HAP-1 (cell line): ENCODE data around the gene APH1B.

ENCODE experiments used
- DNase-seq, 2 experiments: peaks; one replicate each; pipeline ENCODE4 v3.0.0-alpha.2; 2016 to 2020; ENCODE audit warnings: low spot score in 2 of 2
- H3K27me3 ChIP-seq: fragments of 250-450 bp; sonication (Bioruptor Pico); 2 replicates; pipeline ENCODE4 v1.5.1; 2020; ENCODE audit warnings: low read depth, mild to moderate bottlenecking, moderate library complexity
- H3K36me3 ChIP-seq: fragments of 250-450 bp; sonication (Bioruptor Pico); replicated peaks from 2 replicates; pipeline ENCODE4 v1.5.1; 2020; ENCODE audit warnings: mild to moderate bottlenecking
- H3K4me1 ChIP-seq: fragments of 250-450 bp; sonication (Bioruptor Pico); 2 replicates; pipeline ENCODE4 v1.5.1; 2020; ENCODE audit warnings: mild to moderate bottlenecking
- H3K4me3 ChIP-seq: fragments of 250-450 bp; sonication (Bioruptor Pico); 2 replicates; pipeline ENCODE4 v1.5.1; 2020; ENCODE audit warnings: mild to moderate bottlenecking, moderate library complexity
- H3K9me3 ChIP-seq: fragments of 250-450 bp; sonication (Bioruptor Pico); 2 replicates; pipeline ENCODE4 v1.5.1; 2020; ENCODE audit warnings: mild to moderate bottlenecking, moderate library complexity
- in situ Hi-C: fragments of 300-500 bp; cut with MboI; formaldehyde crosslinking; loops from 3 replicates; pipeline ENCODE4 v1.14.3; 2020; ENCODE audit warnings: low sequenced_read_pairs, inconsistent platforms, mixed read lengths

The APH1B gene

DNA sequence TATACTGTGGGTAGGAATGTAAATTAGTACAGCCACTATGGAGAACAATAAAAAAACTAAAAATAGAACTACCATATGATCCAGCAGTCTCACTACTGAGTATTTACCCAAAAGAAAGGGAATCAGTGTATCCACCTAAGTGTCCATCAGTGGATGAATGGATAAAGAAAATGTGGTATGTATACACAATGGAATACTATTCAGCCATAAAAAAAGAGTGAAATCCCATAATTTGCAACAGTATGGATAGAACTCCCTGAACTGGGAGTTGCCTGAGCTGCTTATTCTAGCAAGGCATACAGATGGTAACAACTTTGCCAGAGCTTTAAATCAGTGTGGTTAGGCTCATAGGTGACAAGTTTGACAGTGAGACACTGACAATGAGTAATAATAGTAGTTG, 16.1 kb upstream of the APH1B start:
- H3K4me3 ChIP-seq: no peak overlapping the region
- no peak for DNase-seq
- peaks cover 10% of the 10 kb centered on the region for H3K4me1 ChIP-seq
- H3K9me3 ChIP-seq: no peaks in the 10 kb centered on the region
- H3K36me3 ChIP-seq: peaks cover 15% of the 10 kb centered on the region
- in situ Hi-C loops: no loop called here
- no peaks in the 10 kb centered on the region for H3K27me3 ChIP-seq

DNA sequence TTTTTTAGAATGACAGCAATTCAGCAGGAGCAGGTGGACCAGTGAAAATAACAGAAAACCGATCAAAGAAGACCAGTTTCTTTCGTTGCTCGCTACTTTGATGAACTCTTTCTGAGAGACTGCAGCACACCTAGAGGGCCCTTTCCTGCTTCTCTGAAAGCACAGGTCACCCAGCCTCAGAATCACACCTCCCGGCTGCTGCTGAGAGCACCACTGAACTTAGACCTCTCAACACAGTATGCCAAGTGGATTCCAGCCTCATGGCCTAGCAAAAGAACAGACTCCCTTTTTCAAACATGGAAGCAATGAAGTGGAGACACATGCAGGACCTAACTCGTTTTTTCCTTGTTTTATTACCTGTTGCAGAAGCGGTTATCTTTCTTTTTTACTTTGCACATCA, 13.9 kb upstream of the APH1B start:
- DNase-seq: no peak
- peaks cover 15% of the 10 kb centered on the region for H3K36me3 ChIP-seq

DNA sequence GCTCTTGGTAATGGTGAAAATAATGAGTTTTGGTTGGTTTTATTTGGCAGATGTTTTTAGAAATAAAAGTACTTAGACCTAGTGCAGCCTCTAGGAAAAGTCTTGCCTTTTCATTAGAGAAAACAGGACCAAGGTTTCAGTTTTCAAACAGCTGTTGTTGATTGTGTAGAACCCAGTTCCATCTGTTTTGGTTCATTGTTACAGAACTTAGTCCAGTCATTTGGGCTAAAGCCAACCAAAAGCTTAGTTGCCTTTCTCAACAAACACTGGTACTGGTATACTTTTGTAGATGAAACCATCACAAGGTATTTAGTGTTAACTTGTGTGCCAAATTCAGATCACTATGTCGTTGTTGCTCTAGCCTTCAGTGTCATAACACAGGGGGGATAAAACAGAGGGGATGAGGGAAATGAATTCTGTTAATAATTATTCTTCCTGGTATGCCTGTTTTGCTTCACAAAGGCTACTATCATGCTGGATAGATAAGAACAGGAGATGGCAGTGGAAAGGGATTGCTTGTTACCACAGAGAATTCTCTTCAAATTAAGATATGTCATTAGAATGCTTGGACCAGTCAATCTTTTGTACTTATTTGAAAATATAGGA, 12.6 kb upstream of the APH1B start:
- no peaks in the 10 kb centered on the region for H3K4me1 ChIP-seq
- H3K4me3 ChIP-seq: no peak overlapping the region
- DNase-seq: no peak
- H3K27me3 ChIP-seq: no peaks in the 10 kb centered on the region
- H3K9me3 ChIP-seq: no peaks in the 10 kb centered on the region
- in situ Hi-C loops: no loop called here
- peaks cover 15% of the 10 kb centered on the region for H3K36me3 ChIP-seq

More for the DNA sequence above, 13.9 kb upstream of the APH1B start:
- Histone ChIP-seq H3K27me3 (no peaks in the 10 kb centered on the region), H3K4me1 (no peaks in the 10 kb centered on the region), H3K4me3 (no peak overlapping the region), H3K9me3 (no peaks in the 10 kb centered on the region)
- in situ Hi-C loops: no loop called here

DNA sequence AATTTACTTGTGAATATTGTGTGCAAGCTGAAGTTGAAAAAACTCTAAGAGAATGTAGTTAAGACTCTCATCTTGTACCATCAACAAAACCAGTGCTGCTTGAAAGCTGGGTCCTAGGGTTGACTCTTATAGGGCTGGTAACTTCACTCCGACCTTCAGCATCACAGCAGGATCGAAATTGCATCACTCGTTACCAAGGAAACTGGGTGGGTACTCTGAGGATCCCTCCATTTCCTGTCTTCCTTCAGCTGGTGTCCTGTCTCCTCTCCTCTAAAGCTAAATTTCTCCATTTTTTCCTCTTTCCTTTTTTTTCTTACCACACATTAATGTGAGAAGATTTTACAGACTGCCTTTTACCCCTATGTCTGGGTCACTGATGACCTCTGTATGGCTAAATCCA, 3.0 kb upstream of the APH1B start:
- Histone ChIP-seq H3K9me3 (peaks cover 5% of the 10 kb centered on the region), H3K4me1 (peaks cover 11% of the 10 kb centered on the region), H3K4me3 (no peak overlapping the region), H3K27me3 (no peaks in the 10 kb centered on the region), H3K36me3 (no peaks in the 10 kb centered on the region)
- DNase-seq: no peak
- in situ Hi-C loops: no loop called here

DNA sequence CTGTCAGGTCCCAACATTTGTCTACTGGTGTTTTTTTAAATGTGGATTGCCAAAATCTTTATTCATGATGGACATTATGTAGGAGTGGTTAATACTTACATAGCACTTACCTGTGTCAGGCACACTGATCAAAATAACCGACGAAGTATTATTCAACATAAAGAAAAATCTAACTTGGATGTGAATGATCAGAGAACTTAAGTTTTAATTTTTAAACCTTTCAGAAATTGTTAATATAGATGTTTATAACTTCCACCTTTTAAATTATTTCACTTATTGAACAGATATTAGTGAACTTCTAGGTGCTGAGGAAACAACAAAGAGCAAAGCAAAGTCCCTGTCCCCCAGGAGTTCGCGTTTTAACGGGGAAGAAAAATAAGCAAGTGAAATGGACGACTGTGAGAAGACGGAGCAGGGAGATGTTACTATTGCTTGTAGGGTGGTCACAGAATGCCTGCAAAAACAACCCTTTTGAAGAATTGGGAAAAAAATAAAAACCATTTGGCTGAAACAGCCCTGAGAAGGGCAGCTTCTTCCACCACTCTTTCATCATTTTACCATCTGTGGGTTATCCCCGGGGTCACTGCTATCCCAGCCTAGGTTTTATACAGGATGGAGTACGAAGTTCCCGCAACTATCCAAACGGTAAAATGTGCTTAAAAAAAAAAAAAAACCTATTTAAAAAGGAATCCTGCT, 915 bp upstream of the APH1B start:
- no peaks in the 10 kb centered on the region for H3K27me3 ChIP-seq
- peak overlapping the region; percentile 48 for H3K4me3 ChIP-seq
- H3K36me3 ChIP-seq: no peaks in the 10 kb centered on the region
- no peak for DNase-seq
- peaks cover 11% of the 10 kb centered on the region for H3K4me1 ChIP-seq
- in situ Hi-C loops: loop anchor here (25.0 kb wide), 1 partner anchor 786 kb away; no protein-coding TSS in a partner anchor
- peaks cover 5% of the 10 kb centered on the region for H3K9me3 ChIP-seq

DNA sequence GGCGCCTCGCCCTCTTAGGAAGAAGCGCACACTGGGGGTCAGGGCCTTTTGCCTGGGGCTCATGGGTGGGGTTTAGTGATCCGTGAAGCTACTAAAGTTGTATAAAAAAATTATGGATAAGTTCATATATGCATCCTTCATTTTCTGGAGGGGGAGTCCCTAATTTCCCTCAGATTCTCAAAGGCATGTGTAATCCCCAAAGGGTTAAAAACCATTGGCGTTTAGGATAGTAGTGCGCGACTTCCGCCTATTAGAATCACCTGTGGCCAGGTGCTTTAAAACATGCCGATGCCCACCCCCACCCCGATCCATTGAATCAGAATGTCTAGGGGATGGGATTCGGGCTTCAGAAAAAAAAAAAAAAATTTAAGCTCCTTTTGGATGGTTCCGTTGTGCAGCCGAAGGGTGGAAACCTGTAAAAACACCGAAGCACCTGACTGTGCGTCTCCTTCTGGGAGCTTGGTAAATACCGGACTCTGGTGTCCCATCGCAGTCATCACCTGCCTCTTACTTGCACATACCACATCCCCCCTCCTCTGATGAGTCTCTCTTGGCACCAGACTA, 570 bp downstream of the APH1B start:
- H3K27me3 ChIP-seq: no peaks in the 10 kb centered on the region
- H3K4me3 ChIP-seq: peak overlapping the region; percentile 58
- no peak for DNase-seq
- H3K9me3 ChIP-seq: no peaks in the 10 kb centered on the region; the same call in none of the 2 replicates
- H3K36me3 ChIP-seq: no peaks in the 10 kb centered on the region
- in situ Hi-C loops: loop anchor here (25.0 kb wide), 1 partner anchor 784 kb away; no protein-coding TSS in a partner anchor
- peaks cover 11% of the 10 kb centered on the region for H3K4me1 ChIP-seq

DNA sequence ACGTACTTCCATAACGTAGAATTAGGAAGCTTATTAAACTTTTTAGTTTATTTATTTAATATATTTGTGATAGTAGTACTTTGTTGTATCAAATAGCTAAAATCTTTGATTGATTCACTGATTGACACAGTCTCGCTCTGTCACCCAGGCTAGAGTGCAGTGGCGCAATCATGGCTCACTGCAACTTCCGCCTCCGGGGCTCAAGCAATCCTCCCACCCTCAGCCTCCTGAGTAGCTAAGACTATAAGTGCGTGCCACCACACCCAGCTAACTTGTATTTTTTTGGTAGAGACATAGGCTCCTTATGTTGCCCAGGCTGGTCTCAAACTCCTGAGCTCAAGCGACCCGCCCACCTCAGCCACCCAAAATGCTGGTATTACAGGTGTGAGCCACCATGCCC, 5.7 kb downstream of the APH1B start:
- Histone ChIP-seq H3K9me3 (no peaks in the 10 kb centered on the region), H3K4me3 (no peak overlapping the region), H3K27me3 (no peaks in the 10 kb centered on the region), H3K4me1 (no peaks in the 10 kb centered on the region), H3K36me3 (0 out of 2 replicates have a peak, but pooled peaks cover 3% of the 10 kb centered on the region)
- in situ Hi-C loops: loop anchor here (25.0 kb wide), 1 partner anchor 779 kb away; no protein-coding TSS in a partner anchor
- DNase-seq: no peak

DNA sequence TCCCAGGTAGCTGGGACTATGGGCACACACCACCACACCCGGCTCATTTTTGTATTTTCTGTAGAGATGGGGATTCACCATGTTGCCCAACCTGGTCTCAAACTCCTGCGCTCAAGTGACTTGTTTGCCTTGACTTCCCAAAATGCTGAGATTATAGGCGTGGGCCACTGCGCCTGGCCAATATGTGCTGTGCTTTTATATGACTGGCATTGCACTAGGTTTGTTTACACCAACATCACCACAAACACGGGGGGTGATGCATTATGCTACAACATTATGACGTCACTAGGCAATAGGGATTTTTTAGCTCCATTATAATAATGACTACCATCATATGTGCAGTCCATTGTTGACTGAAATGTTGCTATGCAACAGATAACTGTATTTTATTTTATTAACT, 6.9 kb downstream of the APH1B start:
- no peaks in the 10 kb centered on the region for H3K27me3 ChIP-seq
- no peaks in the 10 kb centered on the region for H3K9me3 ChIP-seq
- DNase-seq: no peak
- H3K4me1 ChIP-seq: no peaks in the 10 kb centered on the region
- in situ Hi-C loops: loop anchor here (25.0 kb wide), 1 partner anchor 778 kb away; no protein-coding TSS in a partner anchor
- 0 out of 2 replicates have a peak, but pooled peaks cover 3% of the 10 kb centered on the region for H3K36me3 ChIP-seq
- no peak overlapping the region for H3K4me3 ChIP-seq

DNA sequence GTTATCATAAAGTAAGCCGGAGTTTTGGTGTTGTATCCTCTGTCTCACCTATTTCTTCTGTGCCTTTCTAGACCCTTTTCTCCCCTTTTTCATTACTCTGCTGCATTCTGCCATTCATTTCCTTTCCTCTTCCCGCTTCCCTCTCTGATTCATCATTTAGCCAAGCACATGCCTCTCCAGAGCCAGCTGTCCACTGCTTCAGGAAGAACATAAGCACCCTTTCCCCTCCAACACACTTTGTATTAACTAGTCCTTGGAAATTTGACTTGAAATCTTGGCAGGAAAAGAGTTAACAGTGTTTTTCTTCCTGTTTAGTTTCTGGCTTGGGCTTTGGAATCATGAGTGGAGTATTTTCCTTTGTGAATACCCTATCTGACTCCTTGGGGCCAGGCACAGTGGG, 9.7 kb downstream of the APH1B start:
- no peak for DNase-seq
- no peaks in the 10 kb centered on the region for H3K27me3 ChIP-seq
- 0 out of 2 replicates have a peak, but pooled peaks cover 3% of the 10 kb centered on the region for H3K36me3 ChIP-seq
- H3K4me1 ChIP-seq: no peaks in the 10 kb centered on the region
- H3K4me3 ChIP-seq: no peak overlapping the region
- no peaks in the 10 kb centered on the region for H3K9me3 ChIP-seq
- in situ Hi-C loops: loop anchor here (25.0 kb wide), 1 partner anchor 775 kb away; no protein-coding TSS in a partner anchor

DNA sequence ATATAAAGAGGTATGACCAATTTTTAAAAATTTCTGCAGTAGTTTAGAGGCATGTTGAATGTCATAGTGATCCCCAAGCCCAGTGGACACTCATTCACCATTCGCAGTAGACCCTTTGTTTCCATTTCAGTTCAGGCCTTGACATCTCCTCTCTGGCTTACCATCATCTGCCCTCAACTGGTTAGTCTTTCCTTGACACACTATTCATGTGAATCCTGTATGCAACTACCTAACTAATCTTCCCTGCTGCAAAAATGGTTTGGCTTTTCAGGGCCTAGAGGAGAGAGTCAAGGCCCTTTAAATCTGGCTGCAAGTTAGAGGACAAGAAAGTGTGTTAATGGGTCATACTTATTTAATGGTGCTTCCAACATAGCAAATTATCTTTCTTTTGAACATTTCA, 10.9 kb downstream of the APH1B start:
- H3K36me3 ChIP-seq: 0 out of 2 replicates have a peak, but pooled peaks cover 3% of the 10 kb centered on the region
- no peak for DNase-seq
- H3K4me3 ChIP-seq: no peak overlapping the region
- in situ Hi-C loops: loop anchor here (25.0 kb wide), 1 partner anchor 774 kb away; no protein-coding TSS in a partner anchor
- H3K27me3 ChIP-seq: no peaks in the 10 kb centered on the region
- H3K4me1 ChIP-seq: no peaks in the 10 kb centered on the region
- no peaks in the 10 kb centered on the region for H3K9me3 ChIP-seq

DNA sequence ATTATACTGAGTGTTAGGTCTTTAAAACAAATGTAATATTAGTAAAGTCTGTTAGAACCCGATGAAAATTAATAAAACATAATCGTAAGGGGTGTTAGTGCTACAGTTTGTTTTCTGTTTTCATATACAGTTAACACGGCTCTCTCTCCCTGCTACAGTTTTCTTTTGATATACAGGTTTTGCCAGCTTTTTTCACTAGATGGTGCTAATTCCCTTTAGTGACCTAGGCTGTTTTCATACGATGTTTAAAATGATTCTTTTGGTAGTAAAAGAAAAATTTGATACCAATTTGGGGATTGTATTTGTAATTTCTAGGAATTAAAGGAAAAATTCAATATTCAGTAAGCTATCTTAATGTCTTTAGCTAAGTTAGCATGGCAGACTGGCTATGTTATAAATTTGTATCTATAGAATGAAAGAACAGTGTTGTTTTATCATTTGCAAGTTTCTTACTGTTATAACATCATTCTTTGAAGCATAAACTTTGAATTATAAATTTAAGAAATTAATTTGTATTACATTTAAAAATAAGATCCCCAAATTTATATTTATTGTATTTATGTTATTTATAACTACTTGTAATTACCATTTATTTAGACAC, 11.5 kb downstream of the APH1B start:
- no peaks in the 10 kb centered on the region for H3K9me3 ChIP-seq
- H3K36me3 ChIP-seq: no peaks in the 10 kb centered on the region
- no peak overlapping the region for H3K4me3 ChIP-seq
- no peaks in the 10 kb centered on the region for H3K27me3 ChIP-seq
- peak in 1 of 2 experiments; percentile 87 for DNase-seq
- H3K4me1 ChIP-seq: no peaks in the 10 kb centered on the region
- in situ Hi-C loops: loop anchor here (25.0 kb wide), 1 partner anchor 773 kb away; no protein-coding TSS in a partner anchor

DNA sequence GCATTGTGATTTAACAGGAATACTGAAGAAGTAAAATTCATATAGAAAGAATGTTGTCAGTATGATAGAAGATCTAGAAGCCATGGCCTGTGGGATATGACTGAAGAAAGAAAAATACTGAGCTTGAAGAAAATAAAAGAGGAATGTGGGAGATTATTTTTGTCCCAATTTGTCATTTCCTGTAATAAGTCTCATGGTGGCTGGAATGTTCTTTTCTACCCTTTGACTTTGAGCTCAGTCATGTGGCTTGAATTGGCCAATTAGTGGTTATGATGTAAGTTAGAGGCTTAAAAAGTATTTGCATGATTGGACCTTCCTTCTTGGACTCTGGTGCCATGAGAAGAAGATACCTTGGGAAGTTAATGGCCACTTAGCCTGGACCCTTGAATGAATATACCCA, 14.1 kb downstream of the APH1B start:
- no peak overlapping the region for H3K4me3 ChIP-seq
- no peaks in the 10 kb centered on the region for H3K27me3 ChIP-seq
- DNase-seq: no peak
- no peaks in the 10 kb centered on the region for H3K36me3 ChIP-seq
- H3K4me1 ChIP-seq: peaks cover 7% of the 10 kb centered on the region
- no peaks in the 10 kb centered on the region for H3K9me3 ChIP-seq
- in situ Hi-C loops: loop anchor here (5.0 to 25.0 kb wide), 2 partner anchors 111 to 771 kb away; no protein-coding TSS in a partner anchor

DNA sequence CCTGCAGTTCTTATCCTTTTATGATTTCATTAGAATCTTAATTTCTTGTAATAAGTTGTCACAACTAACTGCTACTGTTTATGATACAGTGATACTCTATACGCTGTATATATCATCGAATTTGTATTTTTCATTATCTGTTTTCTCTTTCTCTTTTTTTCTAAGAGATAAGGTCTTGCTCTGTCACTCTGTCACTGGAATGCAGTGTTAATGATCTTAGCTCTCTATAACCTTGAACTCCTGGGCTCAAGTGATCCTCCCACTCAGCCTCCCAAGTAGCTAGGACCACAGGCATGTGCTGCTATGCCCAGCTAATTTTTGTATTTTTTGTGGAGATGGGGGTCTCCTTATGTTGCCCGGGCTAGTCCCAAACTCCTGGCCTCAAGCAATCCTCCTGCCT, 14.8 kb downstream of the APH1B start:
- no peak for DNase-seq
- peaks cover 7% of the 10 kb centered on the region for H3K4me1 ChIP-seq
- in situ Hi-C loops: loop anchor here (5.0 to 25.0 kb wide), 2 partner anchors 110 to 770 kb away; no protein-coding TSS in a partner anchor
- H3K4me3 ChIP-seq: no peak overlapping the region
- H3K27me3 ChIP-seq: no peaks in the 10 kb centered on the region
- H3K9me3 ChIP-seq: no peaks in the 10 kb centered on the region
- no peaks in the 10 kb centered on the region for H3K36me3 ChIP-seq
